ENCODE data around the gene ARL2.

- TF ChIP-seq EZH2 (IDR thresholded peaks at IDR 0.05; ENCODE audit: insufficient read depth, poor library complexity, severe bottlenecking), result no peak
- TF ChIP-seq EZH2phosphoT487 (IDR thresholded peaks at IDR 0.05; ENCODE audit: insufficient read depth, low read depth), result no peak
Measured at GRCh38 chr11:65013130-65013887, 651 bp upstream of the ARL2 start.
